Activated CD4-positive, alpha-beta memory T cell treated with anti-CD3 and anti-CD28 coated beads for 36 hours (primary cell): Measurements from ENCODE around the gene MAN2A1. TPM values are rescaled to one million over a fixed set of nuclear protein-coding genes. Genes with fewer than 3 reads are reported as not detected.
"Not testable (repeated sequence)": the region's sequence is repeated elsewhere in the genome, so short reads cannot be mapped to it uniquely, and the experiment has no call there.

Source experiments
- CTCF ChIA-PET: fragments of 350-600 bp; sonication (Branson Sonifier 250); formaldehyde crosslinking; loops from one replicate; lab custom pipeline; 2021; ENCODE audit warnings: antibody characterized with exemption, inconsistent platforms; lab: Charles Lee
- POLR2A ChIA-PET: fragments of 350-600 bp; sonication (Branson Sonifier 250); formaldehyde crosslinking; loops from one replicate; lab custom pipeline; 2021; ENCODE audit warnings: antibody characterized with exemption; lab: Charles Lee
- DNase-seq: peaks from one replicate; pipeline ENCODE4 v3.0.0-alpha.2; 2020
- H3K27ac Mint-ChIP-seq: one replicate; pipeline ENCODE4 v1.8.0; 2021; ENCODE audit warnings: mixed read lengths
- H3K27me3 Mint-ChIP-seq: one replicate; pipeline ENCODE4 v1.8.0; 2021; ENCODE audit warnings: mixed read lengths
- H3K36me3 Mint-ChIP-seq: one replicate; pipeline ENCODE4 v1.8.0; 2021; ENCODE audit warnings: mixed read lengths
- H3K4me1 Mint-ChIP-seq: one replicate; pipeline ENCODE4 v1.8.0; 2021; ENCODE audit warnings: low read depth, mixed read lengths
- H3K4me3 Mint-ChIP-seq: one replicate; pipeline ENCODE4 v1.8.0; 2021; ENCODE audit warnings: mild to moderate bottlenecking, mixed read lengths
- H3K9me3 Mint-ChIP-seq: one replicate; pipeline ENCODE4 v1.8.0; 2021; ENCODE audit warnings: mixed read lengths
- intact Hi-C: fragments of 100-400 bp; cut with micrococcal nuclease; formaldehyde crosslinking; loops from one replicate; pipeline ENCODE4 v1.15.1; 2023
- total RNA-seq, 2 experiments: library from RNA; stranded (reverse); gene quantifications; one replicate each; pipeline ENCODE4 v1.2.3, GENCODE V29; 2021

Gene MAN2A1
- total RNA-seq, 2 experiments from 2014 or later, result 33.0 to 35.9 TPM

DNA sequence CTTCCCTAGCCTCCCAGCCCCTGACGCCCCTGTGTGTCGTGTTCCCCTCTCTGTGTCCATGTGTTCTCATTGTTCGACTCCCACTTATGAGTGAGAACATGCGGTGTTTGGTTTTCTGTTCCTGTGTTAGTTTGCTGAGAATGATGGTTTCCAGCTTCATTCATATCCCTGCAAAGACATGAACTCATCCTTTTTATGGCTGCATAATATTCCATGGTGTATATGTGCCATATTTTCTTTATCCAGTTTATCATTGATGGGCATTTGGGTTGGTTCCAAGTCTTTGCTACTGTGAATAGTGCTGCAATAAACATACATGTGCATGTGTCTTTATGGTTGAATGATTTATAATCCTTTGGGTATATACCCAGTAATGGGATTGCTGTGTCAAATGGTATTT, 70.4 kb downstream of the MAN2A1 start:
- POLR2A ChIA-PET, H3K27me3 Mint-ChIP-seq, DNase-seq, H3K4me3 Mint-ChIP-seq, H3K9me3 Mint-ChIP-seq, intact Hi-C loops, CTCF ChIA-PET, H3K27ac Mint-ChIP-seq: not testable (repeated sequence)
- peaks cover 45% of the 10 kb centered on the region for H3K36me3 Mint-ChIP-seq
- peaks cover 10% of the 10 kb centered on the region for H3K4me1 Mint-ChIP-seq

DNA sequence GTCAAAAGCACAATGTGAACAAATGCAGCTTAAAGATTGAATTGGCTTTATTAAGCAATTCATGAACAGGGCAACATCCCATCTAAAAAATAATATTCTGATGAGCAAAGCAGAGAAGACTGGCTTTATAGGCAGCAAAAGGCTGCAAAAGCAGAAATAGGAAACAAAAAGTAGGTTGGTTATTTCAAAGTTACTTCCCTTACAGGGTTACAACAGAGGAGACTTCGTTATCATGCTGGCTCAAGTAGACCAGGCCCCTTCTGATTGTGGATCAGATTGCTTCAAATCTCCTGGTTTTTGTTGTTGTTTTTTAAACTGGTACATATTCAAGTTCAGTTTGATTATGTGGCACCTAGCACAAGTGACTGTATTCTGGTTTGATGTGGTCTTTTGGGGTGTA, 73.1 kb downstream of the MAN2A1 start:
- Mint-ChIP-seq H3K27me3 (no peaks in the 10 kb centered on the region), H3K4me3 (no peak overlapping the region), H3K4me1 (peaks cover 9% of the 10 kb centered on the region), H3K9me3 (peaks cover 9% of the 10 kb centered on the region), H3K36me3 (peaks cover 32% of the 10 kb centered on the region), H3K27ac (no peak overlapping the region)
- no peak for DNase-seq
- POLR2A ChIA-PET, result no interaction called here
- intact Hi-C loops, result no loop called here
- CTCF ChIA-PET, result no interaction called here

DNA sequence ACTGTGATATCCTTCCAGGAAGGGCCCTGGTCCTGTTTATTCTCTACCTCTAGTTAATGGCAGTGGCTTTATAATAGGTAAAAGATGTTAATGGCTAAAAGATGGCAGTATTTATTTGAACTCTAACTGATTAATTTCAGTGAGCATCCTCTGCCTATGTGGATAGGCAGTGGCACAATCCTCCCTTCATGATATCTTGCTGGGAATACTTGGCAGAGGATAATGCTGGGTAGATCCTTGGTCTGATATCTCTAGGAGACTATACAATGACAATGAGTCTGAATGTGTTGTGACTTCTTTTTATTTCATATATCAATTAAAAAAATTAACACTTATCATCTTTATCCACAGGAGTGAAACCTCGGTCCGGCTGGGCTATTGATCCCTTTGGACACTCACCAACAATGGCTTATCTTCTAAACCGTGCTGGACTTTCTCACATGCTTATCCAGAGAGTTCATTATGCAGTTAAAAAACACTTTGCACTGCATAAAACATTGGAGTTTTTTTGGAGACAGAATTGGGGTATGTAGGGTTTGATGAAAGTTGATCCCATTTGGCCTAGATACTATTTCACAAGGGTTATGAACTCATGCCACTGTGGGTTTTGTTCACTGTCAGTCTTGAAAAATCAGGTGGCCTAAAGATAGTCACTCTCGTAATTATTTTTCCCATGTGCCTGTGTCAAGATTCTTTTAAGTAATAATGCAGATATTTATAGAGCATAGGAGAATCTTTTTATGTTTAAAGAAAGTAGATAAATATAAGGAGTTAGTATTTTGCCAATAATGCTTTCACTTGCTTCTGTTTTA, 77.7 kb downstream of the MAN2A1 start:
- intact Hi-C loops, result no loop called here
- H3K36me3 Mint-ChIP-seq, result peaks cover 28% of the 10 kb centered on the region

DNA sequence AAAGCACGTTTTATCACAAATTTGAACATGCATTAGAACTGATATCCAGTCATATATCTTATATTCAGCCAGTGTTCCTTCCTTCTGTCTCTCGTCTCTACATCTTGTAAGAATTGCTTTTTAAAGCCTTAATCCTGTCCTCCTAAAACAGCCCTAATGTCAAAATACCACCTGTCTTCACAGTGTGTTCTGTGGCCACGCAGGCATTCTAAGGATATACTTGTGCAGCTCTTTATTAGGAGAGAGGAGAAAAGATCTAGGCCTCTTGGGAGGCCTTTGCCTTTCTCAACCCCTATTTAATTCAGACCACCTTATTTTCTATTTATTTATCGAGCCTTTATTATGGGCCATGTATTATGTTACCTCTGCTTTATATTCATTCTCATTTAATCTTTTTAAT, 78.3 kb downstream of the MAN2A1 start:
- no peaks in the 10 kb centered on the region for H3K9me3 Mint-ChIP-seq

More for the DNA sequence above, 77.7 kb downstream of the MAN2A1 start:
- no peak overlapping the region for H3K4me3 Mint-ChIP-seq
- no peak overlapping the region for H3K27ac Mint-ChIP-seq
- ChIA-PET CTCF (no interaction called here), POLR2A (no interaction called here)
- no peaks in the 10 kb centered on the region for H3K9me3 Mint-ChIP-seq
- DNase-seq, result no peak
- H3K27me3 Mint-ChIP-seq, result no peaks in the 10 kb centered on the region
- peaks cover 4% of the 10 kb centered on the region for H3K4me1 Mint-ChIP-seq

DNA sequence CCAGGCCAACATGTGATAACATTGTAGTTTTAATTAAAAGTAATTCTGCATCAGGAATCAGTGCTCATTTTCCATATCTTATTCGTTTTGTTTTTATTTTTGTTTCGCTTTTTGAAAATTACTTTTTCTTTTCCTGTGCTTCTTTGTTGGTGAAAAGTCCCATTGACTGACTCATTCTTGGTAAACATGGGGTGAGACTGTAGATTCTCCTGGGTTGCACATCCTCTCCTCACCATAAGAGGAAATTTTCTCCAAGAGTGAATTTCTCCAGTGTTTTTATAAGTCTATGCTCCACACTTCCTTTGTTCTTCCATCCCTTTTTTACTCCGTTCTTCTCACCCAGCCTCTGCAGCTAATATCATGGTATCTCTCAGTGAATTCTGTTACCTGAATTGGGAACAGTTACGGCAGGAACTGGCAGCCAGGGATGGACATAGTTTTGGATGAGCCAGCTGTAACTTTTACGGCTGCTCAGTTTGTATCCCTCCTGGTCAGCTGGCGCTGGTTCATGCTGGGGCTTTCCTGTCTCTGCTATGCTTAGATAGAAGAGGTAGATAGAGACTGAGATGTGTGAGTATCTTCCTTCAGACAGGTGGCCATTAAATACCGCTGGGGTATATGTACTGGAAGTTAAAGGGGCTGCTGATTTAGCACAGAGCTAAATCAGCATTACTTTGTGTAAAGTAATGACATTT, 80.0 kb downstream of the MAN2A1 start:
- Mint-ChIP-seq H3K4me3 (no peak overlapping the region), H3K27ac (no peak overlapping the region), H3K36me3 (peaks cover 28% of the 10 kb centered on the region), H3K4me1 (peaks cover 5% of the 10 kb centered on the region), H3K27me3 (no peaks in the 10 kb centered on the region), H3K9me3 (no peaks in the 10 kb centered on the region)
- intact Hi-C loops, result no loop called here
- CTCF ChIA-PET, result no interaction called here
- POLR2A ChIA-PET, result no interaction called here
- no peak for DNase-seq

More for the DNA sequence above, 78.3 kb downstream of the MAN2A1 start:
- DNase-seq, result no peak
- no peak overlapping the region for H3K4me3 Mint-ChIP-seq
- CTCF ChIA-PET, result no interaction called here
- POLR2A ChIA-PET, result no interaction called here
- H3K27ac Mint-ChIP-seq, result no peak overlapping the region
- no peaks in the 10 kb centered on the region for H3K27me3 Mint-ChIP-seq
- H3K36me3 Mint-ChIP-seq, result peaks cover 27% of the 10 kb centered on the region
- intact Hi-C loops, result no loop called here
- H3K4me1 Mint-ChIP-seq, result peaks cover 4% of the 10 kb centered on the region

DNA sequence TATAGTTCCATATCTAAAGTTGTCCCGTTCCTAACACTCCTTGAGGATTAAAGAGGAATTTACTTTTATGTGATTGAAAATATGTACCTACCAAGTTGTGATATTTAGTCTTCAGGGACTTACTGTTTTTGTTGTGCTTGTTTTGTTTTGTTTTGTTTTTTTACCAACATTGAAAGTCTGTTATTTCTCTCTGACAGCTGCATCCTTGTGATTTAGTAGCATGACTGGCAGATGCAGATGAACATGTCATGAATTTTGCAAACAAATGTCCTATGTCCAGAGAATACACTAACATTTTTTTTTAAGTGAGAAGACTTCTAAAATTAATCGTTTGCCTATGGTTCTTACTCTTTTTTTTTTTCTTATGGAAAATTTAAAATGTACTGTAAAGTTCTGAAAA, 85.4 kb downstream of the MAN2A1 start:
- ChIA-PET POLR2A (interaction anchor here (0.6 kb wide), 1 partner anchor 43 kb away, joined by 3 read pairs; no protein-coding TSS in a partner anchor), CTCF (no interaction called here)
- no peaks in the 10 kb centered on the region for H3K9me3 Mint-ChIP-seq
- H3K27ac Mint-ChIP-seq, result no peak overlapping the region
- H3K4me1 Mint-ChIP-seq, result peaks cover 14% of the 10 kb centered on the region
- no peaks in the 10 kb centered on the region for H3K27me3 Mint-ChIP-seq
- intact Hi-C loops, result no loop called here
- no peak for DNase-seq
- H3K36me3 Mint-ChIP-seq, result peaks cover 32% of the 10 kb centered on the region
- no peak overlapping the region for H3K4me3 Mint-ChIP-seq

DNA sequence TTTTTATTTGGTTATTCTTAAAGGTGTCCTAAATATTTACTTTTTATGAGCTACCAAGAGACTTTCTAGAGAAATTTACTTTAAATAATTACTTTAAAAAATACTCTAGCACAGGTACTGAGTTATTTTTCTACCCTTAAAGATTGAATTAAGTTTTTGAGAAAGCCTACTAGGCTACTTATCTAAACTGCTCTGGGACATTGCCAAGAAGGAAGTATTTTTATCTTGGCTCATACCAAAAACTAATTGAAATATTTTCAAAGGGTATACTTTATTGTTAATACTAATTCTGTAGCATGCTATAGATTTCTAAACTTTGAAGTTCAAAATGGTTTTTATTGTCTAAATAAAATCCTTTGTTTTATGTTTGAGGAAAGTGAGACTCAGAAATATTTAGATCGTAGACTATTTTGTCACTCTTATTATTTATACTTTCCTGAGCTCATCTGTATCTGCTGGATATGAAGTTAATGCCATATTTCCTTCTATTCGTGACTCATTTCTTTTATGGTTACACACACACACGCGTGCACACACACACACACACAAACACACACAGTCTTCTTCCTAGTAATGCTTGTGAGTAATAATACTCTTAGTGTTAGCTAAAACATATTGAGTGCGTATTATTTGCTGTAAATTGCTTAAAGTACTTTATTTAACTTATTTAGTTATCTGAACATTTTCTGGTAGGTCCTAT, 89.5 kb downstream of the MAN2A1 start:
- Mint-ChIP-seq H3K4me3 (no peak overlapping the region), H3K27me3 (no peaks in the 10 kb centered on the region), H3K9me3 (no peaks in the 10 kb centered on the region), H3K27ac (no peak overlapping the region), H3K36me3 (peaks cover 19% of the 10 kb centered on the region), H3K4me1 (peaks cover 12% of the 10 kb centered on the region)
- CTCF ChIA-PET, result no interaction called here
- no peak for DNase-seq
- intact Hi-C loops, result no loop called here
- POLR2A ChIA-PET, result no interaction called here

DNA sequence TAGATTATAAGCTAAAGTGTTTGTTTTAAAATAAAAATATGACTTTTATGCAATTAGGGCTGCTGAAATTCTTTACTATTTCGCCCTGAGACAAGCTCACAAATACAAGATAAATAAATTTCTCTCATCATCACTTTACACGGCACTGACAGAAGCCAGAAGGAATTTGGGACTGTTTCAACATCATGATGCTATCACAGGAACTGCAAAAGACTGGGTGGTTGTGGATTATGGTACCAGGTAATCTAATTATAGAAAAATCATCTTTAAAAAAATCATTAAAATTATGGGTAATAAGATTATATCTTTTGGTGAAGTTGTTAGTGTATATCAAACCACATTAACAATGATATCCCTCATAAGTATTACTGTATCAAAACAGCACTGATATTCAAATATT, 95.0 kb downstream of the MAN2A1 start:
- CTCF ChIA-PET, result interaction anchor here (0.5 kb wide), 1 partner anchor 63 kb away, joined by 3 read pairs; no protein-coding TSS in a partner anchor

DNA sequence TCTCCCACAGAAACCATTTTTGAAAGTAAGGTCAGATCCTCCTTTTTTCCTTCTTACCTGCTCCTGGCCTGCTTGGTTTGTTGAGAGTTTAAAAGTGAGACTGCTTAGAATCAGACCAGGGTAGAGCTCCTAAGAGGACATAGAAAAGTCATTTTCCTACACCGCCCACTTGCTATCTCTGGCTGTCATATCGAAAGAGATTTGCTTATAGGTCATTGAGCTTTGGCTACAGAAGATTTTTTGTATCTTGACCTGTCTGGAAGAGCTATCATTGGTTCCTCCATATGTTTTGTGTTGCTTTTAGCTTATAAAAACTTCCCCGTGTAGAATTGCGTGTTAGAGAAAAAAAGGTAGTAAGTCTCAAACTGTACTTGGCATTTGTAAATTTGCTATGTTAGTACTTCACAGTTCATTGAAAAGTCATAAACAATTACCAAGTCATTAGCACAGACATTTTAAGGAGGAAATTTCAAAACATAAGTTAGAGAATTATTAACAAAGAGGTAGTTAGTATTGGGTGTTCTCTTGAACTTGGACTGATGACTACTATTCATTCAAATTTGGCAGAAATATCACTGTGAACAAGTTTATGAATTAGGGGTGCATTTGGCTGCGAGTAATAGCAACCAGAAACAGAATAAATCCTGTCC, 96.6 kb downstream of the MAN2A1 start:
- Mint-ChIP-seq H3K36me3 (peaks cover 28% of the 10 kb centered on the region), H3K27me3 (no peaks in the 10 kb centered on the region), H3K27ac (no peak overlapping the region), H3K4me3 (no peak overlapping the region), H3K4me1 (peaks cover 24% of the 10 kb centered on the region), H3K9me3 (no peaks in the 10 kb centered on the region)
- DNase-seq, result no peak
- POLR2A ChIA-PET, result no interaction called here
- CTCF ChIA-PET, result no interaction called here
- intact Hi-C loops, result no loop called here

More for the DNA sequence above, 95.0 kb downstream of the MAN2A1 start:
- intact Hi-C loops, result no loop called here
- Mint-ChIP-seq H3K4me1 (peaks cover 24% of the 10 kb centered on the region), H3K27me3 (no peaks in the 10 kb centered on the region), H3K4me3 (no peak overlapping the region), H3K9me3 (no peaks in the 10 kb centered on the region), H3K27ac (no peak overlapping the region), H3K36me3 (peaks cover 29% of the 10 kb centered on the region)
- POLR2A ChIA-PET, result interaction anchor here (1.0 kb wide), 1 partner anchor 12 kb away, joined by 3 read pairs; no protein-coding TSS in a partner anchor
- DNase-seq, result no peak

DNA sequence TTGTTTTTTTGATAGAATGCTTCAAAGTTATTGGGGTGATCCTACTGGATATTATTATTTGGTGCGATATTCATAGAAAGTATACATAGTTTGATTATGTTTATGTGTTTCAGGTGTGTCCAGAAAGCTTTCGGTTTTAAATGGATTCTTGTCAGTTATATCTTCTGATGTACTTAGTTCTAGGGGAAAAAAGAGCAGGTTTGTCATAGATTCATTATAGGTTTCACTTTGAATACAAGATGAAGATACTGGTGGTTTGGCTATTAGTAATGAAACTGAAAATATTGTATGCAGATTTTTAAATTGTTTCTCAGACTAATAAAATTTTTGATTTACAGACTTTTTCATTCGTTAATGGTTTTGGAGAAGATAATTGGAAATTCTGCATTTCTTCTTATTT, 98.9 kb downstream of the MAN2A1 start:
- Mint-ChIP-seq H3K27ac (peak overlapping the region; percentile 14), H3K27me3 (no peaks in the 10 kb centered on the region), H3K36me3 (peaks cover 40% of the 10 kb centered on the region), H3K4me1 (peaks cover 24% of the 10 kb centered on the region), H3K9me3 (peaks cover 4% of the 10 kb centered on the region), H3K4me3 (no peak overlapping the region)
- POLR2A ChIA-PET, result no interaction called here
- intact Hi-C loops, result loop anchor here (1.0 kb wide), 1 partner anchor 99 kb away; the partner anchor contains the start of gene MAN2A1
- CTCF ChIA-PET, result interaction anchor here (1.0 kb wide), 1 partner anchor 99 kb away, joined by 3 read pairs; the partner anchor contains the start of gene MAN2A1
- DNase-seq, result no peak

DNA sequence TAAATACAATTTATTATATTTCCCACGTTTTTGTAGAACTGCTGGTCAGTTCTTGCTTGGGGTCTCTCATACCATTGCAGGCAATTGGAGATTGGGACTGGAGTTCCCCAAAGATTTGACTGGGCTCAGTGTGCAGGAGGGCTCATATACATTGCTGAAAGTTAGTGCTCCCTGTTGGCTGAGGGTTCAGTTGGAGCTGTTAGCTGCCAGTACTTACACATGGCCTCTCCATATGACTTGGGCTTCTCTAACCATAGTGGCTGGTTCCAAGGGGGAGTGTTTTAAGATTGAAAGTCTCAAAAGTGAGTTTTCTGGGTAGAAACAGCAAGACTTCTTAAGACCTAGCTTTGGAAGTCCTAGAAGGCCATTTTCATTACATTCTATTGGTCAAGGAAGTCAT, 102.9 kb downstream of the MAN2A1 start:
- POLR2A ChIA-PET, result no interaction called here
- peaks cover 11% of the 10 kb centered on the region for H3K4me1 Mint-ChIP-seq

More for the DNA sequence above, 102.9 kb downstream of the MAN2A1 start:
- Mint-ChIP-seq H3K27ac (no peak overlapping the region), H3K9me3 (peaks cover 4% of the 10 kb centered on the region), H3K4me3 (no peak overlapping the region), H3K27me3 (no peaks in the 10 kb centered on the region), H3K36me3 (peaks cover 46% of the 10 kb centered on the region)
- CTCF ChIA-PET, result no interaction called here
- intact Hi-C loops, result no loop called here
- no peak for DNase-seq
